Osteoblast (primary cell): ENCODE results near the gene POLR2F. TPM values are rescaled to one million over a fixed set of nuclear protein-coding genes. Genes with fewer than 3 reads are reported as not detected.

Experiments used
- DNase-seq: peaks from one replicate; pipeline ENCODE4 v3.0.0; 2011; ENCODE audit warnings: low spot score, mixed read lengths; ENCODE audit not compliant: insufficient read length; ENCODE audit errors: missing footprints
- H2AFZ ChIP-seq: 2 replicates; pipeline ENCODE4 v1.6.0; 2011; ENCODE audit warnings: mild to moderate bottlenecking, low read length
- H3K27ac ChIP-seq: 2 replicates; pipeline ENCODE4 v1.5.1; 2011; ENCODE audit warnings: mild to moderate bottlenecking, low read depth, low read length, moderate library complexity
- H3K27me3 ChIP-seq: 2 replicates; pipeline ENCODE4 v1.6.0; 2012; ENCODE audit warnings: mild to moderate bottlenecking, control low read depth, inconsistent platforms, low read length, moderate library complexity; ENCODE audit not compliant: insufficient read depth
- H3K36me3 ChIP-seq: 2 replicates; pipeline ENCODE4 v1.5.1; 2011; ENCODE audit warnings: mild to moderate bottlenecking, low read length, control low read depth, moderate library complexity; ENCODE audit not compliant: insufficient read depth
- H3K4me1 ChIP-seq: 2 replicates; pipeline ENCODE4 v1.5.1; 2011; ENCODE audit warnings: mild to moderate bottlenecking, low read length, control low read depth, moderate library complexity; ENCODE audit not compliant: insufficient read depth
- H3K4me2 ChIP-seq: 2 replicates; pipeline ENCODE4 v1.6.0; 2011; ENCODE audit warnings: mild to moderate bottlenecking, low read length; ENCODE audit not compliant: insufficient read depth
- H3K4me3 ChIP-seq: fragments of 200-600 bp; sonication (generic); 3 replicates; pipeline ENCODE4 v1.5.1; 2012; ENCODE audit warnings: mild to moderate bottlenecking, low read length, inconsistent platforms; ENCODE audit not compliant: insufficient read depth
- H3K79me2 ChIP-seq: 2 replicates; pipeline ENCODE4 v1.6.0; 2012; ENCODE audit warnings: mild to moderate bottlenecking, low read length, control low read depth, inconsistent platforms; ENCODE audit not compliant: insufficient read depth
- H3K9me3 ChIP-seq: 2 replicates; pipeline ENCODE4 v1.5.1; 2011; ENCODE audit warnings: low read depth, low read length, control low read depth
- H4K20me1 ChIP-seq: 2 replicates; pipeline ENCODE4 v1.6.0; 2012; ENCODE audit warnings: mild to moderate bottlenecking, low read length, control low read depth; ENCODE audit not compliant: insufficient read depth
- CTCF ChIP-seq: IDR thresholded peaks from 2 replicates; pipeline ENCODE4 v1.5.1; 2011; ENCODE audit warnings: mild to moderate bottlenecking, low read depth, low read length, moderate library complexity; ENCODE audit errors: extremely low read depth
- total RNA-seq: library from RNA; depleted of rRNA; stranded (reverse); fragments of >200 nt; gene quantifications from 2 replicates; pipeline ENCODE4 v1.2.3, GENCODE V29; 2012

Gene POLR2F
- total RNA-seq, 1 donor = 14.8 TPM

GRCh38 chr22:37983860-37984791 lies 30.6 kb downstream of the POLR2F start, which contains the start of gene SOX10:
Gene SOX10, minus strand, starts transcription at chr22:37984555. Its CDS starts 771 bp downstream, at chr22:37983784.
- Histone ChIP-seq H3K9me3 (no peaks in the 10 kb centered on the region), H3K79me2 (no peaks in the 10 kb centered on the region), H3K27ac (no peak within 1 kb of the TSS), H2AFZ (no peak within 1 kb of the TSS), H3K4me3 (no peak within 1 kb of the TSS), H3K27me3 (no peaks in the 10 kb centered on the region), H3K36me3 (no peaks in the 10 kb centered on the region), H4K20me1 (peaks cover 5% of the 10 kb centered on the region), H3K4me1 (no peaks in the 10 kb centered on the region), H3K4me2 (no peak within 1 kb of the TSS)
- TF ChIP-seq CTCF = no peak
- peak; percentile 81 for DNase-seq

GRCh38 chr22:37985050-37985585 lies 31.6 kb downstream of the POLR2F start:
- Histone ChIP-seq H3K4me1 (no peaks in the 10 kb centered on the region), H4K20me1 (peaks cover 5% of the 10 kb centered on the region), H3K36me3 (no peaks in the 10 kb centered on the region), H3K4me2 (no peak overlapping the region), H3K27ac (no peak overlapping the region), H3K79me2 (no peaks in the 10 kb centered on the region), H2AFZ (no peak overlapping the region), H3K27me3 (no peaks in the 10 kb centered on the region), H3K9me3 (no peaks in the 10 kb centered on the region), H3K4me3 (no peak overlapping the region)
- no peak for TF ChIP-seq CTCF
- DNase-seq = peak; percentile 84

- no peak overlapping the region for H3K27ac ChIP-seq
- H3K4me2 ChIP-seq = no peak overlapping the region
- no peaks in the 10 kb centered on the region for H3K4me1 ChIP-seq
- DNase-seq = peak; percentile 83
- H3K36me3 ChIP-seq = no peaks in the 10 kb centered on the region
- H2AFZ ChIP-seq = no peak overlapping the region
- no peaks in the 10 kb centered on the region for H3K9me3 ChIP-seq
- peaks cover 5% of the 10 kb centered on the region for H4K20me1 ChIP-seq
- no peak for TF ChIP-seq CTCF
- H3K79me2 ChIP-seq = no peaks in the 10 kb centered on the region
- no peaks in the 10 kb centered on the region for H3K27me3 ChIP-seq
- no peak overlapping the region for H3K4me3 ChIP-seq
Observed at GRCh38 chr22:37985751-37986281, 32.3 kb downstream of the POLR2F start.

GRCh38 chr22:37986371-37986770 lies 32.9 kb downstream of the POLR2F start:
- Histone ChIP-seq H3K9me3 (no peaks in the 10 kb centered on the region), H3K4me3 (no peak overlapping the region), H3K4me2 (no peak overlapping the region), H3K27me3 (no peaks in the 10 kb centered on the region), H3K36me3 (no peaks in the 10 kb centered on the region), H3K79me2 (no peaks in the 10 kb centered on the region), H3K4me1 (no peaks in the 10 kb centered on the region), H2AFZ (no peak overlapping the region), H3K27ac (no peak overlapping the region), H4K20me1 (peaks cover 5% of the 10 kb centered on the region)
- DNase-seq = peak; percentile 76
- no peak for TF ChIP-seq CTCF
